ENCODE results near the gene FAM3A.
"Not testable (repeated sequence)": the region's sequence is repeated elsewhere in the genome, so short reads cannot be mapped to it uniquely, and the experiment has no call there.

Gene FAM3A

DNA sequence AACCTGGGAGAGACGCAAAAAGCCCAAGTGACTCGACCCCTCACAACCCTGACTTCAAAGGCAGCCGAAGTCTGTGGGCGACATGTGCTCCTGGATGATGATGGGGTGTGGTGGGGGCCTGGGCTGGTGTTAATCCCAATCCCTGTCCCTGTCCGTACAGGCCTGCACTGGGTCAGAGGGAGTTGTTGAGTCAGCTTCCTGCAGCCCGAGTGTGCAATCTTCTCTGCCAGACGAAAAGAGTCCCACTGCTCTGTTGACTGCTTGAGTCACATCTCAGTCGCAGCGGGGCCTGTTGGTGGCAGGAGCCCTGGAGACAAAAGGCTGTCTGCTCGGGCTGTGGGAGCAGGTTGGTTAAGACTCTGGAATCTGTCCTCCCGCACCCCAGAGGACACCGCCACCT, 10.3 kb downstream of the FAM3A start:
- WGBS, 2 experiments = 90 to 92% methylated on average over 12 of the region's 12 CpGs
- Histone ChIP-seq H3K9me3 (ENCODE audit: control insufficient read depth, low read length) (no peaks in the 10 kb centered on the region), H3K27ac (ENCODE audit: insufficient read depth, low read depth, low read length, poor library complexity, severe bottlenecking) (no peak overlapping the region)

DNA sequence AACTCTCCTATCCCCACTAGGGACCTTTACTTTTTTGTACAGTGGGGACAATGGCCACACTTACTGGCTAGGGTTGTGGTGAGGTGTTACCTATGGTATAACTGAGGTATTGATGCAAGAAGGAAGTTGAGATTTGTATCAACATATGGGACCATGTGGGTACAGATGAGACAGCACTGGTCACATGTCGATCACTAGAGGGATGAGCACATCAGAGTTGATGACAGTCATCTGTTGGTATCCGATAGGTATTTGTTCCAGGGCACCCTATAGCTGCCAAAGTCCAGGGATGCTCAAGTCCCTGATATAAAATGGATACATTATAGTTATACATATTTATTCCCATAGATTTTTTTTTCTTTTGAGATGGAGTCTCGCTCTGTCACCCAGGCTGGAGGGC, 13.0 kb downstream of the FAM3A start:
- Histone ChIP-seq H3K4me3 (ENCODE audit: insufficient read depth, low read depth, low read length) (no peak overlapping the region), H3K36me3 (ENCODE audit: control insufficient read depth, insufficient read depth, low read length) (no peaks in the 10 kb centered on the region), H3K9me3 (ENCODE audit: control insufficient read depth, low read length) (no peaks in the 10 kb centered on the region), H3K4me1 (ENCODE audit: control insufficient read depth, insufficient read depth, low read length) (no peaks in the 10 kb centered on the region), H3K27ac (ENCODE audit: insufficient read depth, low read depth, low read length, poor library complexity, severe bottlenecking) (no peak overlapping the region), H3K27me3 (ENCODE audit: control insufficient read depth, insufficient read depth, low read length, poor library complexity, severe bottlenecking) (no peaks in the 10 kb centered on the region)
- WGBS, 2 experiments = 96 to 98% methylated on average over 3 of the region's 3 CpGs

More for the DNA sequence above, 10.3 kb downstream of the FAM3A start:
- H3K27me3 ChIP-seq (ENCODE audit: control insufficient read depth, insufficient read depth, low read length, poor library complexity, severe bottlenecking) = no peaks in the 10 kb centered on the region
- H3K4me3 ChIP-seq (ENCODE audit: insufficient read depth, low read depth, low read length) = no peak overlapping the region
- H3K36me3 ChIP-seq (ENCODE audit: control insufficient read depth, insufficient read depth, low read length) = no peaks in the 10 kb centered on the region
- H3K4me1 ChIP-seq (ENCODE audit: control insufficient read depth, insufficient read depth, low read length) = no peaks in the 10 kb centered on the region

DNA sequence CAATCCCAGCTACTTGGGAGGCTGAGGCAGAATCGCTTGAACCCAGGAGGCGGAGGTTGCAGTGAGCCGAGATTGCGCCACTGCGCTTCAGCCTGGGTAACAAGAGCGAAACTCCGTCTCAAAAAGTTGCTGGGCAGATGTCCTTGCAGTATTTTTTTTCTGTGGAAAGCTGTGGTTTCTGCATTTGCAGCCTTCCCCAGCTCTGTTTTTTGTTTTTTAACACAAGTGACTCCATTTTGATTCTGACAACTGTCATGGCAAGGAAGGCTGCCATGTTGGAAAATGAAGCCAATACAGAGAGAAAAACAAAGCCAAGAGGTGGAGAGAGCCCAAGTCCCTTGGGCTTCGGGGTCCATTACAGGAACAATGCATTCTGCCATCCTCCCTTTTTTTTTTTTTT, 13.9 kb downstream of the FAM3A start:
- WGBS, 2 experiments = 80 to 85% methylated on average over 7 to 8 of the region's 8 CpGs
- H3K36me3 ChIP-seq (ENCODE audit: control insufficient read depth, insufficient read depth, low read length) = no peaks in the 10 kb centered on the region
- no peak overlapping the region for H3K27ac ChIP-seq (ENCODE audit: insufficient read depth, low read depth, low read length, poor library complexity, severe bottlenecking)
- H3K4me1 ChIP-seq (ENCODE audit: control insufficient read depth, insufficient read depth, low read length) = no peaks in the 10 kb centered on the region
- no peak overlapping the region for H3K4me3 ChIP-seq (ENCODE audit: insufficient read depth, low read depth, low read length)
- no peaks in the 10 kb centered on the region for H3K9me3 ChIP-seq (ENCODE audit: control insufficient read depth, low read length)
- no peaks in the 10 kb centered on the region for H3K27me3 ChIP-seq (ENCODE audit: control insufficient read depth, insufficient read depth, low read length, poor library complexity, severe bottlenecking)

DNA sequence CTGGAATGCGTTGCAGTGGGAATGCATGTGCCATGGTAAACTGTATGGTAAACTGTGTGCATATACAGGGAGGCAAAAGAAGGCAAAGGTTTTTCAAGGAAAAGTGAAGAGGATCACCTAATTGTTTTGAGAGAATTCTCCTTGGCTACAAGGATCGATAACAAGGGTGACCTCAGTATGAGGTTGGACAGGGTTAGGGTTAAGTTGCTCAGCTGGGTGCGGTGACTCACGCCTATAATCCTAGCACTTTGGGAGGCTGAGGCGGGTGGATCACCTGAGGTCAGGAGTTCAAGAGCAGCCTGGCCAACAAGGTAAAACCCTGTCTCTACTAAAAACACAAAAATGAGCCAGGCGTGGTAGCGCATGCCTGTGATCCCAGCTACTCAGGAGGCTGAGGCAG, 14.6 kb downstream of the FAM3A start:
- not testable (repeated sequence) for H3K27ac ChIP-seq (ENCODE audit: insufficient read depth, low read depth, low read length, poor library complexity, severe bottlenecking); H3K9me3 ChIP-seq (ENCODE audit: control insufficient read depth, low read length); H3K36me3 ChIP-seq (ENCODE audit: control insufficient read depth, insufficient read depth, low read length); H3K27me3 ChIP-seq (ENCODE audit: control insufficient read depth, insufficient read depth, low read length, poor library complexity, severe bottlenecking); H3K4me3 ChIP-seq (ENCODE audit: insufficient read depth, low read depth, low read length); H3K4me1 ChIP-seq (ENCODE audit: control insufficient read depth, insufficient read depth, low read length)
- WGBS, 2 experiments = 92 to 97% methylated on average over 7 of the region's 7 CpGs

DNA sequence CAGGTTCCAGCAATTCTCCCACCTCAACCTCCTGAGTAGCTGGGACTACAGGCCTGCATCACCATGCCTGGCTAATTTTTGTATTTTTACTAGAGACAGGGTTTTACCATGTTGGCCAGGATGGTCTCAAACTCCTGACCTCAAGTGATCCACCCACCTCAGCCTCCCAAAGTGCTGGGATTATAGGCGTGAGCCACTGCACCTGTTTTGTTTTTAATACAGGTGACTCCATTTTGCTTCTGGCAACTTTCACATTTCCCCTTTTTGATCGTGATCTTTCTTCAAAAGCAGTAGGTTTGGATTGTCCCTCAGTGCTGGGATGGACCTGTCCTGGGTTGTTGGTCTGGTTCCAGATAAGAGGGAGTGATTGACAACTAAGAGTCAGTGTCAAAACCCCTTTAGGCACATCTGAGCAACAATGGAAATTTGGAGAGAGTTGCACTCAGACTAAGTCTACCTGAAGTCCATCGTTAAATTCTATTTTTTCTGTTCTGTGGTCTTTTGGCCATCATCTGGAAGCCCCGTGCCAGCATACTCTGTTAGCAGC, 19.4 kb downstream of the FAM3A start:
- H3K27me3 ChIP-seq (ENCODE audit: control insufficient read depth, insufficient read depth, low read length, poor library complexity, severe bottlenecking); H3K9me3 ChIP-seq (ENCODE audit: control insufficient read depth, low read length); H3K4me1 ChIP-seq (ENCODE audit: control insufficient read depth, insufficient read depth, low read length); H3K36me3 ChIP-seq (ENCODE audit: control insufficient read depth, insufficient read depth, low read length); H3K27ac ChIP-seq (ENCODE audit: insufficient read depth, low read depth, low read length, poor library complexity, severe bottlenecking); H3K4me3 ChIP-seq (ENCODE audit: insufficient read depth, low read depth, low read length): not testable (repeated sequence)
- WGBS, 2 experiments = 85 to 92% methylated on average over 4 of the region's 4 CpGs

DNA sequence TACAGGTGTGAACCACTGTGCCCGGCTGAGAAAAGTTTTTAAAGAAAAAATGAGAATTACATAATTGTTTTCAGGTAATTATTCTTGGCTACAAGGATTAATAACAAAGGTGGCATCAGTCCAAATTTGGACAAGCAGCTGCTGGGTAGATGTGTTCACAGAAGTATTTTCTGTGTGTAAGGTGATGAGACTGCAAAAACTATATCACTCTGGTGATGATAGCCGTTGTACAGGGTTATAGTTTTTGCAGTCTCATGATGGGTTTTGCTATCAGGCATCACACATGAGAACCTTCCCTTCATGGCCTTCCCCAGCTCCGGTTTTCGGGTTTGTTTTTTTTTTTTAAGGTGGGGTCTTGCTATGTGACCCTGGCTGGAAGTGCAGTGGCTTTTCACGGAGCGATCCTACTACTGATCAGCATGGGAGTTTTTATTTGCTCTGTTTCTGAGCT, 20.5 kb downstream of the FAM3A start:
- 92 to 96% methylated on average over 4 to 6 of the region's 6 CpGs for WGBS, 2 experiments
- Histone ChIP-seq H3K9me3 (ENCODE audit: control insufficient read depth, low read length) (no peaks in the 10 kb centered on the region), H3K4me1 (ENCODE audit: control insufficient read depth, insufficient read depth, low read length) (no peaks in the 10 kb centered on the region), H3K27ac (ENCODE audit: insufficient read depth, low read depth, low read length, poor library complexity, severe bottlenecking) (no peak overlapping the region), H3K27me3 (ENCODE audit: control insufficient read depth, insufficient read depth, low read length, poor library complexity, severe bottlenecking) (no peaks in the 10 kb centered on the region), H3K36me3 (ENCODE audit: control insufficient read depth, insufficient read depth, low read length) (no peaks in the 10 kb centered on the region), H3K4me3 (ENCODE audit: insufficient read depth, low read depth, low read length) (no peak overlapping the region)

DNA sequence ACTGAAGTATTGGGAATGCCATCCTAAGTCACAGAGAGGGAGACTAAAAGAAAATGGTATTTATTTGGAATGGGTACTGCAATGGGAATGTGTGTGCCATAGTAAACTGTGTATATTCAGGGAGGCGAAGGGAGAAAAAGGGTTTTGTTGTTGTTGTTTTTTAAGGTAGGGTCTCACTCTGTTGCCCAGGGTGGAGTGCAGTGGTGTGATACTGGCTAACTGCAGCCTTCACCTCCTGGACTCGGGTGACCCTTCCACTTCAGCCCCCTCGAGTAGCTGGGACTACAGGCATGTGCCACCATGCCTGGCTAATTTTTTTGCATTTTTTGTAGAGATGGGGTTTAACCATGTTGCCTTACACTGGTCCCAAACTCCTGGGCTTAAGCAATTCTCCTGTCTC, 21.3 kb downstream of the FAM3A start:
- no peak overlapping the region for H3K4me3 ChIP-seq (ENCODE audit: insufficient read depth, low read depth, low read length)
- H3K36me3 ChIP-seq (ENCODE audit: control insufficient read depth, insufficient read depth, low read length) = no peaks in the 10 kb centered on the region
- no peaks in the 10 kb centered on the region for H3K9me3 ChIP-seq (ENCODE audit: control insufficient read depth, low read length)
- WGBS, 2 experiments = 86 to 91% methylated on average over 3 of the region's 3 CpGs
- H3K27ac ChIP-seq (ENCODE audit: insufficient read depth, low read depth, low read length, poor library complexity, severe bottlenecking) = no peak overlapping the region
- H3K27me3 ChIP-seq (ENCODE audit: control insufficient read depth, insufficient read depth, low read length, poor library complexity, severe bottlenecking) = peaks cover 3% of the 10 kb centered on the region
- no peaks in the 10 kb centered on the region for H3K4me1 ChIP-seq (ENCODE audit: control insufficient read depth, insufficient read depth, low read length)

DNA sequence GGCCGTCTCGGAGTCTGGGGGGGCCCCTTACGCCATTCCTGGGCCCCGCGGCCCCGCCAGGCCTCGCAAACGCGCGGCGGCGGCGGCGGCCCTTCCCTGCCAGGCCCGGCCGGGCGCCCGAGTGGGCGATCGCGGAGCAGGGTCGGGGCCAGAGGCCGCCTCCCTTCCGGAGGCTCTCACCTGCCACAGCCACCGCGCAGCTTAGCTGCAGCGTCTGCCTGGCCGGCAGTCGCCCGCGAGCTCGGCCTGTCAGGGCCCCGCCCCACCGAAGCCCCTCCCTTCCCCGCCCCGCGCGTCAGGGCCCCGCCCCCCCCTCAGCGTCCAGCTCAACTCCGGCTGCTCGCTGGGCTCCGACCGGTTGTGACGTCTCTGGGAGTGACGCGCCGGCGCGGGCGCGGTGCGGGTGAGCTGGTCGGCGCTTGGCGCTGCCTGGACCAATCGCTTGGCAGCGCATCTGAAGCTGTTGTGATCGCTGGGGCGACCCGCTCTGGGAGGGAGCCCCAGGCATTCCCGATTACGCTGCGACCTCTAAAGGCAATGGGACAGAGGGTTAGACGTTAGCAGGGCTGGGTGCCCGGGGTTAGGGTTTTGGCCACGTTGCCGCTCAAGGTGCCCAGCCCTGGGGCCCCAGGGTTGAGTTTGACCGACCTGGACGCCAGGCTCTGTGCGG, 25.5 kb downstream of the FAM3A start, which contains the start of gene SLC10A3:
Gene SLC10A3, minus strand, starts transcription at position 216 of the 670 bp plus-strand sequence. CDS start 1,689 bp downstream, outside the sequence.
- H3K27ac ChIP-seq (ENCODE audit: insufficient read depth, low read depth, low read length, poor library complexity, severe bottlenecking) = peak within 1 kb of the TSS; percentile 83
- 0 to 1% methylated on average over 66 to 71 of the region's 71 CpGs for WGBS, 2 experiments

DNA sequence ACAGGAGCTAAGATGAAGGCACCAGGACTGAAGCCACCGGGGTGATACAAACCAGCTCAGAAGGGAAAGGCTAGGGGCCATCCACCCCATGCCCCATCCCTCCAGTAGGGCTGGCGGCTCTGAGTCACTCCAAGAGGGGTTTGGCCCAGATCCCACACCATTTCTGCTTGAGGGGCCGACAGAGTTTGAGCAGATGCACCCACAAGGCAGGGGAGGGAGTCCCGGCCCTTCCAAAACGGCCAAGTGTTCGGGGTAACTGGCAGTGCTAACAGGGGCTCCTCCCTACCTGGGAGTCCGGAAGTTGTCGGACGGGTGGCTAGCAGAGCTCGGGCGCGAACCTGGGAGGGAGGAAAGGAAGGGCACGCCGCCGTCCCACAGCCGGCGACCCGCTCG, 26.0 kb downstream of the FAM3A start:
- Histone ChIP-seq H3K36me3 (ENCODE audit: control insufficient read depth, insufficient read depth, low read length) (no peaks in the 10 kb centered on the region), H3K4me3 (ENCODE audit: insufficient read depth, low read depth, low read length) (peak overlapping the region; percentile 45), H3K27me3 (ENCODE audit: control insufficient read depth, insufficient read depth, low read length, poor library complexity, severe bottlenecking) (peaks cover 9% of the 10 kb centered on the region), H3K4me1 (ENCODE audit: control insufficient read depth, insufficient read depth, low read length) (peaks cover 5% of the 10 kb centered on the region), H3K27ac (ENCODE audit: insufficient read depth, low read depth, low read length, poor library complexity, severe bottlenecking) (no peak overlapping the region), H3K9me3 (ENCODE audit: control insufficient read depth, low read length) (no peaks in the 10 kb centered on the region)
- 7 to 9% methylated on average over 19 of the region's 19 CpGs for WGBS, 2 experiments

More for the DNA sequence above, 25.5 kb downstream of the FAM3A start, which contains the start of gene SLC10A3:
- peak within 1 kb of the TSS; percentile 45 for H3K4me3 ChIP-seq (ENCODE audit: insufficient read depth, low read depth, low read length)
- H3K27me3 ChIP-seq (ENCODE audit: control insufficient read depth, insufficient read depth, low read length, poor library complexity, severe bottlenecking) = peaks cover 9% of the 10 kb centered on the region
- H3K4me1 ChIP-seq (ENCODE audit: control insufficient read depth, insufficient read depth, low read length) = peaks cover 2% of the 10 kb centered on the region
- H3K9me3 ChIP-seq (ENCODE audit: control insufficient read depth, low read length) = no peaks in the 10 kb centered on the region
- H3K36me3 ChIP-seq (ENCODE audit: control insufficient read depth, insufficient read depth, low read length) = no peaks in the 10 kb centered on the region

DNA sequence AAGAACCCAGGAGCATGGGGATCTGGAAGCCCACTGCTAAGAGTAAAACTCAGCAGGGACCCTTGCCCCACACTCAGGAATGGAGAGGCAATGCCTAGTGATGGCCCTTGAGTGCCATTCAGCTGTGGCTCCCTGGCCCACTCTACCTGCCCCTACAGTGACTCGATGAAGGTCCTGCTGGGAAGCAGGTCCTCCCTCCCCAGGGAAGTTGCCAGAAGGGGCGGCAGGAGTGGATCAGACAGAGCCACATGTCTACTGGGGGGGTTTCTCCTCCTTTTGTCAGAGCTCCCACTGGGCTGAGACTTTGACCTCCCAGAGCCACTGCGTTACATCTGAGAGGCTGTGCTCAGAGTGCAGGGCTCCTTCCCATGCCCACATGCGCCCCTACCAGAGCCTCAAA, 26.9 kb downstream of the FAM3A start:
- no peaks in the 10 kb centered on the region for H3K9me3 ChIP-seq (ENCODE audit: control insufficient read depth, low read length)
- H3K27me3 ChIP-seq (ENCODE audit: control insufficient read depth, insufficient read depth, low read length, poor library complexity, severe bottlenecking) = peaks cover 9% of the 10 kb centered on the region
- no peak overlapping the region for H3K27ac ChIP-seq (ENCODE audit: insufficient read depth, low read depth, low read length, poor library complexity, severe bottlenecking)
- no peaks in the 10 kb centered on the region for H3K36me3 ChIP-seq (ENCODE audit: control insufficient read depth, insufficient read depth, low read length)
- H3K4me3 ChIP-seq (ENCODE audit: insufficient read depth, low read depth, low read length) = no peak overlapping the region
- 93 to 100% methylated on average over 4 of the region's 4 CpGs for WGBS, 2 experiments
- H3K4me1 ChIP-seq (ENCODE audit: control insufficient read depth, insufficient read depth, low read length) = peaks cover 5% of the 10 kb centered on the region
